DMS 273 treated with DMSO at 0.1 percent for 48 hours (cell line): Measurements from ENCODE around the gene TUBA1B.
"Not testable (repeated sequence)": the region's sequence is repeated elsewhere in the genome, so short reads cannot be mapped to it uniquely, and the experiment has no call there.

Source experiments
- DNase-seq: peaks from one replicate; lab custom pipeline; 2025; lab: John Stamatoyannopoulos, UW

Gene TUBA1B

DNA sequence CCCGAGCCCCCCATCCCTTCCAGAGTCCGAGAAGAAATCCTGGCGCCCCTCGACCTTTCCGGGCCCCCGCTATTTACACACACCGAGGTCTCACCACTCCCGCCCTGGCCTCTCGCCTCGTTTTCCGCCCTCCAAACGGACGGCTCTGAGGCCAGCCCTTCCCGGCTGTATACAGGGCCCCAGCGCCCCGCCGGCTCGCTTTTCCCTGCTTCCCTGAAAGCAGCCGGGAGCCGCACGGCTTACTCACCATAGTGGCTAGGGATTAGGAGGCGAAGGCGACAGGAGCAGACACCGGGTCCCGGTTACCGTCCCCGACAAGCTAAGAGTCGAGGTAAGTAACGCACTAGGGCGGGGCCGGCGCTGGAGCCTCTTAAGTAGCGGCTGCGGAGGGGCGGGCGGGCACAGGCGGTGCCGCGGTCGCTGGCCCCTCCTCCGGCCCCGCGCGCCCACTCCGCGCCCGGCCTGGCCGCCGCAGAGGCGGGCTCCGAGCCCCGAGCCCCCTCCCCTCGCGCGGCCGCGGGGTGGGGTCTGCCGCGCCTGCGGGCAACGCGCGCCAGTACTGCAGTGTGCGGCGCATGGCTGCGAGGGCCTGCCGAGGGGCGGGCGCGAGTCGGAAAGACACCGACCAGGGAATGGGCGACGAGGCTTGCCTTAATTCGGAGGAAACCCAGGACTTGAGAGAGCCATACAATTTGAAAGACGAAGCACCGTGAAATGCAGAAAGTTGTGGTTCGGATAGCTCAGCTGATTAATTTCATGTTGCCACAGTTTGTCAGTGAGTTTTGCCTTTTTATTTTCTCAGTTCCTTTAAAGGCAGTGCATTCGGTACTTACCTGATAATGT is at the start of gene TUBA1B:
TSS of gene TUBA1B (minus strand) at position 345 of the 843 bp plus-strand sequence. CDS start at position 250, 95 bp downstream.
- peak; percentile 51 for DNase-seq

DNA sequence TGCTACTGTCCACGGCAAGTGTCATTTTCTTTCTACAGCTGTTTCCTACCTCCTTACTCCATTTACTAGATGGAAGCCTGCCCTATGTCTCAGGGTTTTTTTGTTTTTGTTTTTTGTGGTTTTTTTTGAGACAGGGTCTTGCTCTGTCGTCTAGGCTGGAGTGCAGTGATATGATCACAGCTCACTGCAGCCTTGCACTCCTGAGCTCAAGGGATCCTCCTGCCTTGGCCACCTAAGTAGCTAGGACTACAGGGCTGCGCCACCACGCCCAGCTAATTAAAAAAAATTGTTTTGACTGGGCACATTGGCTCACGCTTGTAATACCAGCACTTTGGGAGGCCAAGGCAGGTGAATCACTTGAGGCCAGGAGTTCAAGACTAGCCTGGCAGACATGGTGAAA is 43.0 kb upstream of the TUBA1B start:
- DNase-seq: no peak

DNA sequence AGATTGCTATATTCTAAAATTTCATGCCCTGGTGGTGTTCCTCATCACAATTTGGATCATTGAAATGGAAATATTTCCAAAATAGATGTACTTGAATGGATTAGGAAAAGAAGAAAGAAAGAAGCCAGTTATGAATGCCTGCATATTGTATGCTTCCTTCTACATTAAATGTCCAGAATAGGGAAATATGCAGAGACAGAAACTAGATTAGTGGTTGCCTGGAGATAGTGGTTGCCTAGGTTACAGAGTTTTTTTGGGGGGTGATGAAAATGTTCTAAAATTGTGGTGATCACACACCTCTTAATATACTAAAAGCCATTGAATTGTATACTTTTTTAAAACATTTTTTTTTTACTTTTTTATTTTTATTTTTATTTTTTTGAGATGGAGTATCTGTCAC is 39.7 kb upstream of the TUBA1B start:
- no peak for DNase-seq

DNA sequence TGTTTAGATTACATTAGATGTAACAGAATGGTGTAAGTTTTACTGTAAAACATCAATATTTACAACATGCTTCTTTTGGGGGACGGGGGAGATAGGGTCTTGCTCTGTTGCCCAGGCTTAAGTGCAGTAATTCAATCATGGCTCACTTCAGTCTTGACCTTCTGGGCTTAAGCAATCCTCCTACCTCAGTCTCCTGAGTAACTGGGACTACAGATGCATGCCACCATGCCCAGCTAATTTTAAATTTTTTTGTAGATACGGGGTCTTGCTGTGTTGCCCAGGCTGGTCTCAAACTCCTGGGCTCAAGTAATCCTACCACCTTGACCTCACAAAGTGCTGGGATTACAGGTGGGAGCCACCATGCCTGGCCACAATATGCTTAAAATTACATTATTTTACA is 33.9 kb upstream of the TUBA1B start:
- no peak for DNase-seq

DNA sequence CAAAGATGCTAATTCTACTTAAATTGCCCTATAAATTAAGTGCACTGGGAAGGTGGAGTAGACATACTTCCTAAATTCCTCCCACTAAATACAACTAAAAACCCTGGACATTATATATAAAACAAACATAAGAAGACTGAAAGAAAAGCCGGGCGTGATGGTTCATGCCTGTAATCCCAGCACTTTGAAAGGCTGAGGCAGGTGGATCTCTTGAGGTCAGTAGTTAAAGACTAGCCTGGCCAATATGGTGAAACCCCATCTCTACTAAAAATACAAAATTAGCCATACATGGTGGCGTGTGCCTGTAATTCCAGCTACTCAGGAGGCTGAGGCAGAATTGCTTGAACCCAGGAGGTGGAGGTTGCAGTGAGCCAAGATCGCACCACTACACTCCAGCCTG is 30.7 kb upstream of the TUBA1B start:
- DNase-seq: not testable (repeated sequence)

DNA sequence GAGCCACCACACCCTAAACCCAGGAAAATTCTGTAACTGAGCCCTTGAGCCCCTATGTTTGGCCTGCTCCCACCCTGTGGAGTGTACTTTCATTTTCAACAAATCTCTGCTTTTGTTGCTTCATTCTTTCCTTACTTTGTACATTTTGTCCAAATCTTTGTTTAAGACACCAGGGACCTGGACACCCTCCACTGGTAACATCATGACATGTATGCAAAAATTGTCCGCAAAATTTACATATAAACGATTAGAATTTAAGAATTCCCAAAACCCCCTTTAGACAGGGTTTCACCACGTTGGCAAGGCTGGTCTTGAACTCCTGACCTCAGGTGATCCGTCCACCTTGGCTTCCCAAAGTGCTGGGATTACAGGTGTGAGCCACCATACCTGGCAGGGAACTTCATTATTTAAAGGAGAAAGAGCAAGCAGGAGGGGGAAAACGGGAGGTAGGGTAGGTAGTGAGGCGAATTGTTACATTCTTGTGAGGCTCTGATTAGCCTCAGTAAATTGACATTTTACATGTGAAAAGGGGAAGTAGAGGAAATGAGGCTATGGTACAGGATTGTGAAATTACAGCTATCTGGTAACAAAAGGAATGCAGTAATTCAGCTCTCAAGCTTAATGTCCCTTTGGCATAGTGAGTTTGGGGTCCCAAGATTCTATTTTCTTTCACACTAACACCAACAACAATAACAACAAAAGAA is 30.0 kb upstream of the TUBA1B start:
- DNase-seq: no peak

DNA sequence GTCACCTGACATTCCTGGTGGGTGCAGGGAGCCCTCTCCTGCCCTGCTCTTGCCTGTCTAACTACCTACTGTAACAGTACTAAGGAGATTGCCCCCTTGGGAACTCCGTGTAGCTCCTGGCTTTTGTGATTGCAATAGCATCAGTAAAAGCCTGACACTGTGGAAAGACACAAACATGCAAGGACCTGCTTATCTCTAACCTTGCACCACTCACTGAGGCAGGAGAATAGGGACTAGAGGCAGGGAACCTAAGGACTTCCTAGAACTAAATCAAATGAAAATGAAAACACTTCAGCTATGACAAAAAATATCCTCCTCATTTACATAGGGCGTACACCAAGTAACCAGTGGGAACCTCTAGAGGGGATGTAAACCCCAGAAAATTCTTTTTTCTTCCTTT is 29.2 kb upstream of the TUBA1B start:
- no peak for DNase-seq

DNA sequence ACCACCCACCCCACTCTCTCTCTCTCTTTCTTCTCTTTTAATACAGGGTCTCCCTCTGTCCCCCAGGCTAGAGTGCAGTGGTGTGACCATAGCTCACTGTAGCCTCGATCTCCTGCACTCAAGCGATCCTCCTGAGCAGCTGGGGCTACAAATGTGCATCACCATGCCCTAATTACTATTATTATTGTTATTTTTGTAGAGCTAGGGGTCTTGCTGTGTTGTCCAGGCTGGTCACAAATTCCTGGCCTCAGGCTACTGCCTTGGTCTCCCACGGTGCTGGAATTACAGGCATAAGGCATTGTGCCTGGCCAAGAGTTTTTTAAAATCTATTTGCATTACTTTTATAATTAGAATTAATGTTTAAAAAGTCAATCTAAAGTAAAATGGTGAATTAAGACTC is 23.0 kb upstream of the TUBA1B start:
- DNase-seq: no peak

DNA sequence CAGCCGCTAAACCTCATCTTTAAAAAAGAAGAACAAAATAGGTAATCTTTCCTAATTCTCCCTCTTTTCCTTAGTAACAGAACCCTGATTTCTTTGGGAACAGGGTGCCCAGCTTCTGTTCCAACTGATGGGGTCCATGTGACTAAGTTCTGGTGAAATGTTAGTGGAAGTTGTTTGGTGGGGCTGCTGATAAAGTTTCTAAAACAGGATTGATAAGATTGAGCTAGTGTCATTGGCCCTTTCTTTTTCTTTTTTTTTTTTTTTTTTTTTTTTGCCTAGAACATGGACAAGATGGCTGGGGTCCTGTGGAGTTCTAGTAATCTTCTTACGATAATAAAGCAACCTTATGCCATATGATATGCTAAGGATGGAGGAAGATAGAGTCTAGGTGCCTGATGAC is 16.2 kb upstream of the TUBA1B start:
- DNase-seq: no peak

DNA sequence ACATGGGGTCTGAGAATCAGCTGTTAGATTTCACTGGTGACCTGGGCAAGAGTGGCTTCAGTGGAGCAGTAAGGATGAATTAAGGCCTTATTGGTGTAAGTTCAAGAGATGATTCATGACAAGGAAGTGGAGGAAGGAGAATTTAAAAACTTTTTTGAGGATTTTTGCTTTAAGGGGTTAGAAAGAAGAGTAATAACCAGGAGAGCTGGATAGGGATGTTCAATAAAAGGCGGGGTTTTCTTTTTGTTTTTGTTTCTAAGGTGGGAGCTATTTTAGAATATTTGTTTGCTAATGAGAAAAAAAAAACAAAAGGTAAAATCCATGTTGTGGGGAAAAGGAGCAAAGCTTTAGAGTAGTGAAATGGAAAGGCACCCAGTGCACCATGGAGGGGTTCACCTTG is 15.2 kb upstream of the TUBA1B start:
- no peak for DNase-seq

DNA sequence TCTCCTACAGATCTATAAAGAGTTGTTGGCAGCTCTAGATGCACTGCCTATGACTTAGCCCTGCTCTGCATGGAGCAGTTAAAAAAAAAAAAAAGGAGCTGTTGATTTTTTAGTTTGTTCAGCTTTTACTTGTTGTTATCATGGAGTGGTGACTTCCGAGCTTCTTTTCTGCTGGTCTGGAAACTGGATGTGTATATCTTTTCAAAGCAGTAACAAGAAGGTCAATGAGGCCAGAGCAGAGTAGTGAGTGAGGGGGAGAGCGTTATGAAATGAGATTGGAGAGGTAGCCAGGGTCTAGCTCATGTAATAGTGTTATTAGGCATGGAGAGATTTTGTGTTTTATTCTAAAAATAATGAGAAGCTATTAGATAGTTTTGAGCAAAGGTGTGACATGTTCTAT is 13.2 kb upstream of the TUBA1B start:
- no peak for DNase-seq

DNA sequence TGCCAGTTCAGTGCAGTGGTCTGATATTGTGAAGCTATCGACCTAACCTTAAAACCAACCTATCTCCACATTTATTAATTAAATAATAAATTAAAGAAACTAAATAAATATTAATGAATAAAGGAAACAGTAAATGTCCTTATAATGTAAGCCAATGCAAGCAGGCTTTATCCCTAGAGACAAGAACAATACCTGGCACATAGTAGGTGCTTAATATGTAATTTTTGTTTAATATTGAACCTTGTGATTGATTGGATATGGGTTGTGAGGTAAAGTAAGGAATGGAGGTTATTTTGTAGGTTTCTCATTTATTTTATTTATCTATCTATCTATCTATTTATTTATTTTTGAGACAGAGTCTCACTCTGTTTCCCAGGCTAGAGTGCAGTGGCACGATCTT is 7.8 kb upstream of the TUBA1B start:
- DNase-seq: no peak

DNA sequence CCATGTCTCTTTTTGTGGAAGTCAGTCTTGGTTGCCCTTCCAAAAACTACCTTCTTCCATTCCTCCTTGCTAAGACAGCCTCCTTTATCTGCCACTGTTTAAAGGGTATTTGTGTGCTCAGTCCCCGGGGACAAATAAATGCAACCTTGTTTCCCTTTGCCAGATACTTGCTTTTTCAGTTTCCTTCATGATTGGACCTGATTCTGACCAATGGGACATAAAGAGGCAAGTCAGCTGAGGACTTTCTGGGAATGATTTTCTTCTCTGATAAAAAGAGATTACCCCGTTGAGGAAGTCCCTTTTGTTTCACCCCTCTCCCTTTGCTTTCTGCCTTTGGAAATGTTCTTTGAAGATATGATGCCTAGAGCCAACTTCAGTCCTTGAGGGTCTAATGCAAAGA is 7.4 kb upstream of the TUBA1B start:
- DNase-seq: no peak

DNA sequence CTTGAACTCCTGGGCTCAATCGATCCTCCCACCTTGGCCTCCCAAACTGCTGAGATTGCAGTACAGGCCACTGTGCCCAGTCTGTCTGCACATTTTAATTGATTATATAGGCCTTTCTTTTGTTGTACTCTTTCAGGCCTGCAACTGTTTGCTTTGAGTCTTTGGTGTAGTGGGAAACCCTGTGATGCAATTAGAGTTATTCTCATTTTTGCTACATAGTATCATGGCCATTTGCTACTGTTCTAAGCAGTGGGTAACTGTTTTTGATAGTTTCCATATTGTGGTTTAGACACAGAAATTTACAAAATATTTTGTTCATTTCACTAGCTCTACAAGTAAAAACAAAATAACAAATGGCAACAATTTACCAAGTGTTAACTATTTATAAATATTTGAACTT is 6.3 kb upstream of the TUBA1B start:
- no peak for DNase-seq

DNA sequence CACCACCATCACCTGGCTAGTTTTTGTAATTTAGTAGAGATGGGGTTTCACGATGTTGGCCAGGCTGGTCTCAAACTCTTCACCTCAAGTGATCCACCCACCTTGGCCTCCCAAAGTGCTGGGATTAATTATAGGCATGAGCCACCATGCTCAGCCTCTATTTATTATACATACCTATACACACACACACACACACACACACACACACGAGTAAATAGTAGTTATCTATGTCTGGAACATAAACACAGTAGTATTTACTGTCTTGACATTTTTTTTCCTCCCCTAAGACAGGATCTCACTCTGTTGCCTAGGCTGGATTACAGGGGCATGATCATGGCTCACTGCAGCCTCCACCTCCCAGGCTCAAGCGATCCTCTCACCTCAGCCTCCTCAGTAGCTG is 5.8 kb upstream of the TUBA1B start:
- DNase-seq: not testable (repeated sequence)

DNA sequence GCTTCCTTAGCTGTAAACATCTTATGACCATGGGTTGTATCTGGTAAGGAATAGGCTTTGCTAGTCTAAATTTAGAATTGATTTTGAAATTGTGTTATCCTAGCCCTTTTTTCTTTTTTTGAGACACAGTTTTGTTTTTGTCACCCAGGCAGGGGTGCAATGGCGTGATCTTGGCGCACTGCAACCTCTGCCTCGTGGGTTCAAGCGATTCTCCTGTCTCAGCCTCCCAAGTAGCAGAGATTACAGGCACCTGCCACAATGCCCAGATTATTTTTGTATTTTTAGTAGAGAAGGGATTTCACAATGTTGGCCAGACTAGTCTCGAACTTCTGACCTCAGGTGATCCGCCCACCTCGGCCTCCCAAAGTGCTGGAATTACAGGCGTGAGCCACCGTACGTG is 2.4 kb upstream of the TUBA1B start:
- DNase-seq: no peak

DNA sequence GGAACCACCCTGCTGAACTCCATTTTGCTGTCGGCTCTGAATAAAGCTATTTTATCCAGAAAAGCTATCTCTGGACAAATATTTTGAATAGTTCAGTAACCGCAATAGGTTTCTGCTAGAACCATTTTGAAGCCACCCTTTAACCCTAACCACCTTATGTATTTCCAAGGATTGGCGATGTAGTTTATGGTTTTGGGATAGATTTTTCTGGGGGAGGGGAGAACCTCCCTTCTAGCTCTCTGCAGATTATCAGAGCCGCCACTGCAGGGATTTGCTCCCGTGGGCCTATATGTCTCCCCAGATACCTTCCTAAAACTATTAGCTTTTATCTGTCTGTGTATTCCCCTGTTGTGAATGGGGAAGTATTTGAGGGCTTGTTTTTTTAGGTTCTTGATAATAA is 1.8 kb upstream of the TUBA1B start:
- DNase-seq: no peak

DNA sequence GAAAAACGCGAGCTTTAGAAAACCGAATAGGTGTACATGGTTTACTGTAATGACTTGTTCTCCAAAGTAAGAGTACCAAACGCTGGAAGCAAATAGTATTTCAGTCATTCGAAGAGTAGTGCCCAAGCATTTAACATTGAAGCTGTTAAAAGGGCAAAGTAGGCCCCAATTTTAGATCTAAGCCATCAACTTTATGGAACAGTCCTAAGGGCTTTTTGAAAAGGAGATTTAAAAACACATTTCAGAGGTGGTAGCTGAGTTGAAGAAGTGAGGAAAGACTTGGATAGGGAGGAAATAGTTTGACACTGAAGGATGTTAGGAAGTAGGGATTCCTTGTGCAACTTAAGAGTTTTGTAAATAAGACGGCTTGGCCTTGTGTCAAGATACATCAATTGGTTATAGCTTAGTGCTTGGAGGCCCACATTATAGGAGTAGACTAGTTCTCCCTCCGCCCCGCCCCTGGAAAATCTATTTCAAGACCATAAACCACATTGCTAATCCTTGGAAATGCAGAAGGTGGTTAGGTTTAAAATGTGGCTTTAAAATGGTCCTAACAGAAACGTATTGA is 783 bp upstream of the TUBA1B start:
- no peak for DNase-seq

DNA sequence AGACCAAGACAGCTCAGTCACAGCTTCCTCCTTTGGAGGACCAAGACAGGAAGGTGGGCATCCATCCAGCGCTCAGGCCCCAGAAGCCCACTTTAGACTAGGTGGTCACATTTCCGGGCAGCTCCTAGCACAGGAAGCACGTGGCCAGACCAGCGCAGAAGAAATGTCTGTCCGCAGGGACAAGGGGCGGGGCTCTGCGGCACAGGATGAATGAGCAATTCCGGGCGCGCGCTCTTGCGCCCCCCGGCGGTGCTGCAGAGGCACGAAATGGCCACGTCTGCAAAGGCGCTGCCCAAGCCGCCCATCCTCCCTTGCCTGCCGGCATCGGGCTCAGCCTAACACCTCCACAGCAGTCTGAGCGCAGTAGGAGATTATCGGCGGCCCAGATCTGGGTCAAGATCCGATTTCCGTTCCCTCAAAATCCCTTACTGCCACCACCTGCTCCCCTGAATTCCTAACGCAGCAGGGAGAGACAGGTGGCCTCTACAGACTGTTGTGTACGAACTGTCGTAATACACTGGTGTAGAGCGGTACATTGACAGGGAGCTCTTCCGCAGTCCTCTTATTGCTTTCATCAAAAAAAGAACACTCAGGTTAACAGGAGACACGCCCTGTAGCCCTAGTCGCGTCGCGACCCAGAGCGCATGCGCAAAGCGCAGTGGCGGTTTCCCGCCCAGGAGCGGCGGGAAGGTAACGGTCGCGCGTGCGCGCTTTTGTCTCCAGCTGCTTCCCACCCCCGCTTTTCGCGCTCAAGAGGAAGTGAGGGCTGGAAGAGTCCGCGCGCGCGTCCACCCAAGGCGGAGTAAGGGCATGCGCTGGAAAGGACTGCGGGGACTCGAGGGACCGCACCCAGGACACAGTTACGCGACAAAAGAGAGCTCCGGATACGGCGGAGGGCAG is 794 bp downstream of the TUBA1B start:
- DNase-seq: peak; percentile 54

DNA sequence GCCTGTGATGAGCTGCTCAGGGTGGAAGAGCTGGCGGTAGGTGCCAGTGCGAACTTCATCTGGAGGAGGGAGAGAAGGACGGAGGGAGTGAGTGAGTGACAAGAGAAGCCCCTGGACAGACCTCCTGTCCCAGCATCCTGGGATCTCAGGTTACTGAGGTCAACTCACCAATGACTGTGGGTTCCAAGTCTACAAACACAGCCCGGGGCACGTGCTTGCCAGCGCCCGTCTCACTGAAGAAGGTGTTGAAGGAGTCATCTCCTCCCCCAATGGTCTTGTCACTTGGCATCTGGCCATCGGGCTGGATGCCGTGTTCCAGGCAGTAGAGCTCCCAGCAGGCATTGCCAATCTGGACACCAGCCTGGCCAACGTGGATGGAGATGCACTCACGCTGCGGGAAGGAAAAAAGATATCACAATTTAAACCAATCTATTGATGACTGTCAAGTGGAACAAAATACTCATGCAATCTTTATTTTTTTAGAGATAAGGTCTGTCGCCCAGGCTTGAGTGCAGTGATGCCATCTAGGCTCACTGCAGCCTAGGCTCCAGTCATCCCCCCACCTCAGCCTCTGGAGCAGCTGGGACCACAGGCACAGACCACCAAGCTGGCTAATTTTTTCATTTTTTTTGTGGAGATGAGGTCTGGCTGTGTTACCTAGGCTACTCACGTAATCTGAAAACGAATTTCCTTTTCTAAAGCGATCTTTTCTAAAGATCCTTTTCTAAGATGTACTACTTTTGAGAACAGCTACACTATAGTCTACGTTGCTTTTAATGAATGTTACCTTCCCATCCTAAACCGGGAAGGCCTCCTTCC is 1.7 kb downstream of the TUBA1B start:
- DNase-seq: no peak

DNA sequence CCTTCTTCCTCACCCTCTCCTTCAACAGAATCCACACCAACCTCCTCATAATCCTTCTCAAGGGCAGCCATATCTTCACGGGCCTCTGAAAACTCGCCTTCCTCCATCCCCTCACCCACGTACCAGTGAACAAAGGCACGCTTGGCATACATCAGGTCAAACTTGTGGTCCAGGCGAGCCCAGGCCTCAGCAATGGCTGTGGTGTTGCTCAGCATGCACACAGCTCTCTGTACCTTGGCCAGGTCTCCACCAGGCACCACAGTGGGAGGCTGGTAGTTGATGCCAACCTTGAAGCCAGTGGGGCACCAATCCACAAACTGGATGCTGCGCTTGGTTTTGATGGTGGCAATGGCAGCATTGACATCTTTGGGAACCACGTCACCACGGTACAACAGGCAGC is 3.2 kb downstream of the TUBA1B start:
- DNase-seq: not testable (repeated sequence)
